ENCODE data around the gene CDH12. TPM values are rescaled to one million over a fixed set of nuclear protein-coding genes. Genes with fewer than 3 reads are reported as not detected.

The CDH12 gene
- total and polyA plus RNA-seq, 2 donors (not counting 3 experiments of a cell fraction or from before 2014, with no cell fraction given), result 0.03 TPM; not detected in 1

DNA sequence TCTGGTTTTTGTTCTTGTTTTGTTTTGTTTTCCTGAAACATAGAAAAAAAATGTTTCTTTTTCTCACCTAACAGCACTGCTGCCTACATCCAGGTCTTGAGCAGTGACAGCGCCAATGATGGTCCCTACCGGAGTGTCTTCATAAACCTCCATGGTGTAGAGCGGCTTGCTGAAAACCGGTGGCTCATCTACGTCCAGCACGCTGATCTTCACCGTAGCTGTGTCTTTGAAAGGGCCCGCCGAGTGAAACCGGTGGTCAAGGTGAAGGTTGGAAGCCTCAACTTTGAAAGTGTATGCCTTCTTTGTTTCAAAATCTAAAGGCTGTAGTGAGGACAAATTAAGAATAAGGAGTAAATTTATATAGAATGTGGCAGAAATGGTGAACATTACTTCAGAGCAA is 1051.0 kb downstream of the CDH12 start:
- DNase-seq (ENCODE audit: low read depth, low spot score), result no peak
- Histone ChIP-seq H3K27me3 (ENCODE audit: control insufficient read depth in 2 of 2, insufficient read depth in 2 of 2, low read length in 2 of 2) (peaks cover 0 to 2% of the 10 kb centered on the region in 2 experiments), H3K4me3 (replicated peaks in 1 of 3; ENCODE audit: insufficient read depth in 1 of 3, low read depth in 1 of 3, low read length in 3 of 3) (no peak overlapping the region), H2AFZ (ENCODE audit: low read depth, low read length) (no peak overlapping the region), H3K36me3 (ENCODE audit: control insufficient read depth in 2 of 2, extremely low read depth in 1 of 2, insufficient read depth in 2 of 2, low read length in 2 of 2) (no peaks in the 10 kb centered on the region), H3K9ac (replicated peaks; ENCODE audit: extremely low read depth, insufficient read depth, low read length) (no peak overlapping the region), H3K4me1 (ENCODE audit: control insufficient read depth, extremely low read depth, insufficient read depth, low read length) (no peaks in the 10 kb centered on the region), H3K9me1 (replicated peaks; ENCODE audit: control insufficient read depth, extremely low read depth, insufficient read depth, low read length) (no peaks in the 10 kb centered on the region), H3K27ac (ENCODE audit: insufficient read depth, low read depth, low read length) (no peak overlapping the region), H3K79me2 (ENCODE audit: control insufficient read depth, insufficient read depth, low read length) (no peaks in the 10 kb centered on the region), H4K20me1 (replicated peaks; ENCODE audit: control insufficient read depth, extremely low read depth, insufficient read depth, low read length) (no peaks in the 10 kb centered on the region), H3K4me2 (ENCODE audit: insufficient read depth, low read length) (no peak overlapping the region), H3K9me3 (replicated peaks; ENCODE audit: control insufficient read depth, insufficient read depth, low read length) (no peaks in the 10 kb centered on the region)
- CTCF ChIA-PET, result interaction anchor here (1.5 to 2.9 kb wide), 3 partner anchors 15 to 333 kb away, joined by 3 to 26 read pairs (median 4); no protein-coding TSS in a partner anchor
- POLR2A ChIA-PET, result no interaction called here
- TF ChIP-seq GATA2 (IDR thresholded peaks at IDR 0.05; ENCODE audit: insufficient read depth, insufficient read length, low read depth, low read length) (no peak), EZH2 (IDR thresholded peaks at IDR 0.05; ENCODE audit: borderline replicate concordance, low read depth, low read length, severe bottlenecking) (no peak), CTCF (IDR thresholded peaks at IDR 0.05; ENCODE audit: extremely low read depth in 1 of 2, insufficient read depth in 1 of 2, low read depth in 1 of 2, low read length in 2 of 2) (no peak), POLR2AphosphoS5 (IDR thresholded peaks at IDR 0.05; ENCODE audit: insufficient read depth, low read depth, low read length) (no peak), POLR2A (IDR thresholded peaks at IDR 0.05; ENCODE audit: low read depth, low read length) (no peak), MYC (IDR thresholded peaks at IDR 0.05; ENCODE audit: low read depth, low read length) (no peak)
- TF ChIP-seq, protein P1, sequence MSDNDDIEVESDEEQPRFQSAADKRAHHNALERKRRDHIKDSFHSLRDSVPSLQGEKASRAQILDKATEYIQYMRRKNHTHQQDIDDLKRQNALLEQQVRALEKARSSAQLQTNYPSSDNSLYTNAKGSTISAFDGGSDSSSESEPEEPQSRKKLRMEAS (IDR thresholded peaks at IDR 0.05; ENCODE audit: insufficient read depth, insufficient read length), result no peak
- intact Hi-C loops (cut with micrococcal nuclease) (no loop called here), dilution Hi-C loops (cut with MboI; ENCODE audit: extremely low pct_ligation_motif_present, low sequenced_read_pairs) (no loop called here)
- no peak for FAIRE-seq
- BruUV-seq (replicated peaks), result no TSS peak

All from endothelial cell of umbilical vein (primary cell).